HUES64 (cell line): ENCODE results near the gene HEATR5B.
A peak's percentile ranks its signal among the peaks of the same experiment; 100 is the strongest.
"Not testable (repeated sequence)": the region's sequence is repeated elsewhere in the genome, so short reads cannot be mapped to it uniquely, and the experiment has no call there.

Experiments
- H3K27ac ChIP-seq: 2 replicates; pipeline ENCODE4 v1.7.0; 2013; ENCODE audit warnings: low read depth, low read length, inconsistent platforms
- H3K27me3 ChIP-seq: 2 replicates; pipeline ENCODE4 v1.6.1; 2013; ENCODE audit warnings: mild to moderate bottlenecking, low read length; ENCODE audit not compliant: insufficient read depth
- H3K36me3 ChIP-seq: 2 replicates; pipeline ENCODE4 v1.6.1; 2013; ENCODE audit warnings: mild to moderate bottlenecking, low read length; ENCODE audit not compliant: insufficient read depth
- H3K4me1 ChIP-seq: 2 replicates; pipeline ENCODE4 v1.6.1; 2013; ENCODE audit warnings: mild to moderate bottlenecking, low read length, moderate library complexity; ENCODE audit not compliant: insufficient read depth
- H3K4me3 ChIP-seq: 2 replicates; pipeline ENCODE4 v1.5.1; 2013; ENCODE audit warnings: mild to moderate bottlenecking, low read length, moderate library complexity
- H3K9ac ChIP-seq: 2 replicates; pipeline ENCODE4 v1.6.1; 2013; ENCODE audit warnings: mild to moderate bottlenecking, low read depth, low read length
- H3K9me3 ChIP-seq: 2 replicates; pipeline ENCODE4 v1.6.1; 2013; ENCODE audit warnings: low read depth, low read length; ENCODE audit not compliant: insufficient read depth
- WGBS: fragments of 150-250, 120-280 bp; methylation state at CpG from one replicate; pipeline ENCODE4 v1.1.7; 2013; ENCODE audit warnings: missing lambda C conversion rate; 5-methylcytosine and 5-hydroxymethylcytosine counted together

The HEATR5B gene

GRCh38 chr2:36963734-36964133 lies 120.4 kb downstream of the HEATR5B start:
- Histone ChIP-seq H3K4me1 (peaks cover 48% of the 10 kb centered on the region), H3K27me3 (peaks cover 4% of the 10 kb centered on the region; the same call in 1 of the 2 replicates), H3K36me3 (no peaks in the 10 kb centered on the region), H3K27ac (peak overlapping the region; percentile 78; the same call in 1 of the 2 replicates), H3K4me3 (no peak overlapping the region), H3K9me3 (no peaks in the 10 kb centered on the region), H3K9ac (no peak overlapping the region)
- WGBS: 93% methylated on average over 3 of the region's 4 CpGs

- peak overlapping the region; percentile 18; the same call in 1 of the 2 replicates for H3K9ac ChIP-seq
- H3K36me3 ChIP-seq: no peaks in the 10 kb centered on the region
- 18% methylated on average over 1 of the region's 4 CpGs for WGBS
- H3K4me1 ChIP-seq: peaks cover 42% of the 10 kb centered on the region
- H3K27me3 ChIP-seq: peaks cover 4% of the 10 kb centered on the region; the same call in 1 of the 2 replicates
- H3K4me3 ChIP-seq: no peak overlapping the region
- peak overlapping the region; percentile 78; the same call in 1 of the 2 replicates for H3K27ac ChIP-seq
- no peaks in the 10 kb centered on the region for H3K9me3 ChIP-seq
Observed at GRCh38 chr2:36963106-36963505, 121.1 kb downstream of the HEATR5B start.

GRCh38 chr2:36960773-36961172 lies 123.4 kb downstream of the HEATR5B start:
- WGBS: 94% methylated on average over 5 of the region's 5 CpGs
- H3K27ac ChIP-seq: 0 out of 2 replicates have a peak overlapping the region, but pooled peaks have one; percentile 5
- H3K4me1 ChIP-seq: peaks cover 43% of the 10 kb centered on the region
- H3K9ac ChIP-seq: no peak overlapping the region
- no peak overlapping the region for H3K4me3 ChIP-seq
- H3K9me3 ChIP-seq: no peaks in the 10 kb centered on the region
- no peaks in the 10 kb centered on the region for H3K27me3 ChIP-seq
- H3K36me3 ChIP-seq: no peaks in the 10 kb centered on the region

- Histone ChIP-seq H3K9ac (no peak overlapping the region), H3K4me1 (peaks cover 49% of the 10 kb centered on the region), H3K27me3 (no peaks in the 10 kb centered on the region), H3K27ac (no peak overlapping the region), H3K36me3 (no peaks in the 10 kb centered on the region), H3K9me3 (no peaks in the 10 kb centered on the region), H3K4me3 (no peak overlapping the region)
- WGBS: 86% methylated on average over 2 of the region's 2 CpGs
Observed at GRCh38 chr2:36960005-36960675, 124.0 kb downstream of the HEATR5B start.

GRCh38 chr2:36954977-36955607 lies 129.1 kb downstream of the HEATR5B start:
- Histone ChIP-seq H3K4me3 (no peak overlapping the region), H3K9ac (no peak overlapping the region), H3K9me3 (no peaks in the 10 kb centered on the region), H3K27me3 (no peaks in the 10 kb centered on the region), H3K4me1 (peaks cover 50% of the 10 kb centered on the region), H3K27ac (no peak overlapping the region), H3K36me3 (no peaks in the 10 kb centered on the region)
- 91% methylated on average over 5 of the region's 6 CpGs for WGBS

- Histone ChIP-seq H3K27me3 (no peaks in the 10 kb centered on the region), H3K36me3 (no peaks in the 10 kb centered on the region), H3K4me3 (no peak overlapping the region), H3K9me3 (no peaks in the 10 kb centered on the region), H3K27ac (no peak overlapping the region), H3K9ac (no peak overlapping the region), H3K4me1 (peaks cover 50% of the 10 kb centered on the region)
- WGBS: 84% methylated on average over 2 of the region's 3 CpGs
Observed at GRCh38 chr2:36952748-36953197, 131.4 kb downstream of the HEATR5B start.

- Histone ChIP-seq H3K4me1 (peaks cover 44% of the 10 kb centered on the region), H3K36me3 (no peaks in the 10 kb centered on the region), H3K27ac (no peak overlapping the region), H3K27me3 (no peaks in the 10 kb centered on the region), H3K9ac (peak overlapping the region; percentile 11; the same call in 1 of the 2 replicates), H3K4me3 (no peak overlapping the region), H3K9me3 (no peaks in the 10 kb centered on the region)
- 79% methylated on average over 7 of the region's 7 CpGs for WGBS
Observed at GRCh38 chr2:36951574-36951973, 132.6 kb downstream of the HEATR5B start.

- H3K9ac ChIP-seq: no peak overlapping the region
- H3K4me1 ChIP-seq: peaks cover 41% of the 10 kb centered on the region
- no peaks in the 10 kb centered on the region for H3K9me3 ChIP-seq
- no peak overlapping the region for H3K27ac ChIP-seq
- 85% methylated on average over 2 of the region's 2 CpGs for WGBS
- no peak overlapping the region for H3K4me3 ChIP-seq
- no peaks in the 10 kb centered on the region for H3K27me3 ChIP-seq
- no peaks in the 10 kb centered on the region for H3K36me3 ChIP-seq
Observed at GRCh38 chr2:36951027-36951518, 133.1 kb downstream of the HEATR5B start.

- Histone ChIP-seq H3K4me3 (no peak overlapping the region), H3K27me3 (no peaks in the 10 kb centered on the region), H3K27ac (no peak overlapping the region), H3K36me3 (no peaks in the 10 kb centered on the region), H3K9ac (no peak overlapping the region), H3K9me3 (no peaks in the 10 kb centered on the region), H3K4me1 (peaks cover 29% of the 10 kb centered on the region)
- WGBS: 76% methylated on average over 1 of the region's 1 CpG
Observed at GRCh38 chr2:36949845-36950244, 134.3 kb downstream of the HEATR5B start.

- H3K4me1 ChIP-seq, H3K27me3 ChIP-seq, H3K4me3 ChIP-seq, H3K9ac ChIP-seq, H3K9me3 ChIP-seq, H3K27ac ChIP-seq, H3K36me3 ChIP-seq: not testable (repeated sequence)
- 93% methylated on average over 10 of the region's 10 CpGs for WGBS
Observed at GRCh38 chr2:36945240-36945639, 138.9 kb downstream of the HEATR5B start.

GRCh38 chr2:36941867-36942266 lies 142.3 kb downstream of the HEATR5B start:
- Histone ChIP-seq H3K9ac (no peak overlapping the region), H3K4me1 (no peaks in the 10 kb centered on the region), H3K36me3 (no peaks in the 10 kb centered on the region), H3K4me3 (no peak overlapping the region), H3K27me3 (no peaks in the 10 kb centered on the region), H3K27ac (no peak overlapping the region), H3K9me3 (no peaks in the 10 kb centered on the region)
- 96% methylated on average over 2 of the region's 4 CpGs for WGBS
